NCI-H748 (cell line): ENCODE data around the gene MAP7.

Experiments
- DNase-seq: peaks from one replicate; lab custom pipeline; 2025; ENCODE audit not compliant: unreplicated experiment; lab: John Stamatoyannopoulos, UW

Gene MAP7

DNA sequence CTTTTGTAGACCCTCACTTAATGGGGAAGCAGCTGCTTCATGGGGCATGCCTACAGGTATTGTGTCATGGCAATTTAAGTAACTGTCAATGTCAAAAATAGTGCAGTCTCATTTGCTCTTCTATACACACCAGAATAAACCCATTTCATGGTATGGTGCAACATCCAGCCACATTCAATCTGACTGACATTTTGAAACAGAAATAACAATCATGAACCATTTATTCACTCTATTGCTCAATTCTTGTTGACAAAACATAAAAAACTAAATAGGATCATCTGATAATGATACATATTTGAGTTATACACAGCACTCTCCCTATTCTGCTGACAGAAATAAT lies 122.9 kb downstream of the MAP7 start:
- DNase-seq: no peak

DNA sequence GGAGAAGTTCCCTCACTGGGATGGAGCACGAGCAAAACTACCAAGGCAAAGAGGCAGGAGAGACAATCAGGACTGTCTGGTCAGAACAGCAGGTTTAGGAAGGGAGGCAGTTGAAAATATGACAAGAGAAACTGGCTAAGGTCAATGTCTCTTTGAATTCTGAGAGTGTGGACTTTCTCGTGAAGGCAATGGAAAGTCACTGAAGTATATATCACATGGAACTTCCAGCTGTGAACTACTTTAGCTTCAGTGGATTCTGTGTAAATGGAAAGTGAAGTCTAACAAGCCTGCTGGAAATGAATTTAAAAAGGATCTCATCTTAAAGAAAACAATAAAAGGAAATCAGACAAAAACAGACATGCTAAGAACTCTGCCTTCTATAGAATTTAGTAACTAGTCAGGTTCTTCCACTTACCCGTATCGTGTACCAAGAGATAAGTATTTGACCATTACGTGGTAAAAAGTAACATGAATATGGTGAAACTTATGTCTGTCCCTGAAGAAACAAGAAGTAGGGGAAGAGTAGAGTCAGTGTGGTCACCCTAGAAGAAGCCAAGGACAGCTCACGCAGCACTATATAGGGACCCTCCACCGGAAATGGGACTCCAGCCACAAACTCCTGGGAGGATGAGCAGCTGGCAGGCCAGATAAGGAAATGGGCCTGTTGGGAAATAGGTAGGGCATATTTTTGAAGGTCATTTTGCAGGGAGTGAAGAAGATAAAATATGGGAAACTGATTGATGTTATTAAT lies 123.4 kb downstream of the MAP7 start:
- no peak for DNase-seq

DNA sequence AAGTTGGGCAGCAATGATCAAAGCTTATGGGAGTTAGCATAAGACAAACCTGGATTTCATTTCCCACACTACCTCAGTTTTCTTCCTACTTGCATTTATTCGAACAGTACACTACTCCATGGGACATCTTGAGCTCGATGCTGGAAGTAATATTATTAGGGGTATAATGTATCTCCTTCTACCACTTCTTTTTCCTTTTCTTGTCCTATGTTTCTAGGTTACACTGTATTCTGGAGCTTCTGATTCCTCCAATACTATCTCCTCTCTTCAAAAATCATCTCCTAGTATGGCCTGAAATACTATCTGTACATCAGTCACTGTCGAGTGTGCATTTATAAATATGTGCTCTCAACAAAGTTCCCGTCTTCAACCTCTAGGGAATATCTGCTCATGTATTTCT lies 124.4 kb downstream of the MAP7 start:
- no peak for DNase-seq

DNA sequence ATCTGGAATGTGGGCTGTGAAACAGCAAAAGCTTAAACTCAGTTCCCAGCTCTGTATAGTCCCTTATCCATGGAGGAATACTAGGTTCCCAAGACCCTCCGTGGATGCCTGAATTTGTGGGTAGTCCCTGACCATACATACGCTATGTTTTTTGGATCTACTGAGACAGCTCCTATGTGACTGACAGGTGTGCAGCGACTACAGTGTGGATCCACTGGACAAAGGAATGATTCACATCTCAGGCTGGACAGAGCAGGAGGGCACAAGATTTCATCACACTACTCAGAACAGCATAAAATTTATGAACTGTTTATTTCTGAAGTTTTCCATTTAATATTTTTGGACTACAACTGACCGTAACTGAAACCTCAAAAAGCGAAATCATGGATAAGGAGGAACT lies 125.3 kb downstream of the MAP7 start:
- DNase-seq: no peak

DNA sequence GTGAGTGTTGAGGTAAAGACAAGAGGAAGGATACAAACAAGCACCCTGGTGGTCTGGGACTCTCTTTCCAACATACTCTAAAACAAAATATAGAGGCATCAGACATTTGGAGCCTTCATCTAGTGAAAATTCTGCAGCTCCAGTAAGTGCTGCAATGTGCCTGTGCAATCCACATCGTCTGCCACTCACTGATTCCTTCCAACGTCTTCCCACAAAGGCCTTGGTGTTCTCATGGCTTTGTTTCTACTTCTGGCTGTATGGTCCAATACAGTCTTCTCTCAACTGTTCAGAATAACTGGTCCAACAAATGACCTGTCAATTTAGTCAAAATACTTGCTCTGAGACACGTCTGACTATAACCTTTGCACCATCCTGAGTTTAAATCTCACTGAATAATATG lies 125.8 kb downstream of the MAP7 start:
- no peak for DNase-seq

DNA sequence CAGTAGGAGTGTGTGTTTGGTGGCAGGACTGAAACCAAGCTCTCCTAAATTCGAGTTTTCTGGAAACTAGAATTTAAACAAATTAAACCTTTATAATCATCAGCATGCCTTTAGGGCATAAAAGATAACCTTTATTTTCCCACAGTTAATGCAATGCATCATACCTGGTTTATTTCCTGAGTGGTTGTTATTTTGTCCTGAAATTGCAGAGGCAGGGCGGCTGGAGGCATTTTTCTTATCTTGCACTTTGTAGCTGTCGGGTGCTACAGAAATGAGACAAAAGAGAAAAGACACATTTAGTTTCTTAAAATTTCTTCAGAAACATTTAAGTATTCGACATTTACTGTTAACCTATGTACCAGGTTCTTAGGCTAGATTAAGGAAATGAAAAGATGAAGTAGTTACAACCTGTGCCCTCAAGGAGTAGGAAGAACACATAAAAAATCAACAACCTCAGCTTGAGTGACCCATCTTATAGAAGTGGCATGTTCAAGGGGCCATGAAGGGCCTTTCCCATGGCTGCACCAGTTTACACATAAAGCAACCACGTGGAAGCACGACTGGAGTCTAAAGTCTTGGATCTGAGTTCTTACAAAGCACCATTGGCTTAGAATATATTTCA lies 128.6 kb downstream of the MAP7 start:
- no peak for DNase-seq

DNA sequence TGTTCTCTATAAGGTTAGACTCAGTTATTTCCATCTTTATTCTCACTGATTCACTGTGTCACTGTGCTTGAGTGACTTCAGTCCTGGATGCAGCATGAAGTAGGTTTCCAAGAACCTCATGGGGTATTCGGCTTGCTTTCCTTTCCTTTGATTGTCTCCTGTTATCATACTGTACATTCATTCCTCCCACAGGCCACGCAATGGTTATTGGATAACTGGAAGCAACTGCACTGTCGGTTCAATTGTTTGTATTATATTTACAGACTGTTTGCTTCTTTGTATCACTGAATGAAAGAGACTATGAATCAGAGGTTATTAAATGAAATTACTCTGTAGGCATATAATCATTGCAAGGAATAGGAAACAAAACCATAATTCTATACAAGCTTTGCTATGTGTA lies 129.4 kb downstream of the MAP7 start:
- DNase-seq: no peak

DNA sequence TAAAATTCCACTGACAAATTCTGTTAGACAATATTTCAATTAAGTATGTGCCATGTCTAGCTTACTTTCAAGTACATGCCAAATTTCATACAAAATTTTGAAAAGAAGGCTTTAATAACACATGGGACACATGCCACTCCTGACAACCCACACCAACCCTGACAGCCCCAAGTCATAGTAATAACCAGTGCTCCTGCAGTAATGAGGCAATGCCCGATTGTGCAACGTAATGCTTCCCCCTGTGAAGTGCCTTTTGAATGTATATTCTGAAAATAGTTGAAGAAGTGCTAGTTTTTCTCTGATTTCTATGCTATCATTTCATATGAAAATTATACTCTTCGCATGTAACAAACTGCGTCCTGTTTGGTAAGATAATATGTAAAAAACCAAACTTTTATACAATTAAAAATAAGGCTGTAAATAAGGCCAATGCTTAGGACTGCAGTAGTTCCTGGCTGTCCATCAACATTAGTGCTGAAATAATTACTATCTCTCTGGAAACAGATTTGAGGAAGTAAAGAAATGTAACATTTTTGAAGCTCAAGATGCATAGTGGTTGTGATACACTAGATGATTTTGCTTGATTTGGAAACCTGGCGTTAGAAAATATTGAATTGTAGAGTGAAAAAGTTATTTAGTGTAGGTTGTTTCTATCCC lies 134.7 kb downstream of the MAP7 start:
- DNase-seq: no peak

DNA sequence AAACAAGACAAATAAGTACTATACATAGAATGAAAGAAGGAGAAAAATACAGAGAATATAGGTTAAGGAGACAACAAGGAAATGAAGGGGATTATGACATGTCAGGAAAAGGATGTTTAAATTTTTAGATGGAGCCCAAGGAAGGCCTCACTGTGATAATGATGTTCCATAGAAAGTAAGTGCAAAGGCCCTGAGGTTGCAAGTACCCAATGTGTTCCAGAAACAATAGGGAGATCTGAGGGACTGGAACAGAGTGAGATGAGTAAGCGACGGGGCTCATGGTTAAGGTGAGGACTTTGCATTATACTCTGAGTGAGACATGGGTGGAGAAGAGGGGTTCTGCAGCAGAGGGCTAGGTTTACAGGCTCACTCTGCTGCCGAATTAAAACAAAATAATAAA lies 137.8 kb downstream of the MAP7 start:
- DNase-seq: no peak

DNA sequence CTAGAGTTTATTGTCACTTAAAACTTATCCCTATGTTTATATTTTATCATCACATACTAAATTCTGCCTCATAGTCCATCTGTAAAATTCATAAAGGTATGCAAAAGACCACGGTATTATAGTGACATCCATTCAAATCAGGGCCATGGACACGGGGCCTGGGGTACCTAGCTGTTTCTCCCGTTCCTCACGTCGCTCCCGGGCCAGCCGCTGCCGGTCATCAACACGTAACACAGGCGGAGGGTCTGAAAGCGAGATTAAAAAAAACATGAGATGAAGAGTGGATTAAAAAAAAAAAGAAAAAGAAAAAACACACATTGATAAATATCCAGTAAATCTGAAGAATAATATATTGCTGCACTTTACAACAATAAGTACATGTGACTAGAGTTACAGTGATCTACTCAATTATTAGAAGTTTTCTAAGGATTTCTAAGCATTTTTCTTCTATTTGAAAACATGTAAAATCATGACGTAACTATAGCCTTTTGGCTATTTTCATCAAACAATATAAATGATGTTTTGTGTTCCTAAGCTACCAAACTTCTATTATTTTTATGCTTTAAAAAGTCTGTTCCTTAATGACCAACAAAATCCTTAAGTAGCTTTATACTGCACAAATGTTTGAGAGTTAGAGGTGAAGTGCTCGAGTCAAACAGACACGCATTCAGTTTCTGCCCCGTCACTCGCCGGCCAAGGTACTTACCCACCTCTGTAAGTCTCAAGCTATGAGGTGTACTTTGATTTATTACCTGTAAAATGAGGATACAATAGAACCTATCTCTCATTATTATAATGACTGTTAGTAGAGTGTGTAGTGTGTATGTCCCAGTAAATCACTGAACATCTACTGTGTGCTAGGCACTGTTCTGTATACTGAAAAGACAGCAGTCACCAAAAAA lies 138.5 kb downstream of the MAP7 start:
- no peak for DNase-seq

DNA sequence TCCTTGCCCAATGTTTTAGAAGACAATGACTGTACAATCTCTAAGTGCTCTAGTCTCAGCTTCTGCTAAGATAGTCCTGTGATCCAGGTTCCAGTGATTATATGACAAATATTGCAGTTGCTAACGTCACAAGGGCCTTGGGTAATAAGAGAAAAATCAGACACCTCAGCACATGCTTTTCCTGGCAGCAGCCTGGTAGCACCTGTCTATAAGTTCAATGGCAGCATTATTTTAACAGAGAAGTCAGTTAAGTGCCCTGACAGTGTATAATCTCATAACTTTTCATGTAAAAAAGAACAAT lies 139.2 kb downstream of the MAP7 start:
- DNase-seq: no peak

DNA sequence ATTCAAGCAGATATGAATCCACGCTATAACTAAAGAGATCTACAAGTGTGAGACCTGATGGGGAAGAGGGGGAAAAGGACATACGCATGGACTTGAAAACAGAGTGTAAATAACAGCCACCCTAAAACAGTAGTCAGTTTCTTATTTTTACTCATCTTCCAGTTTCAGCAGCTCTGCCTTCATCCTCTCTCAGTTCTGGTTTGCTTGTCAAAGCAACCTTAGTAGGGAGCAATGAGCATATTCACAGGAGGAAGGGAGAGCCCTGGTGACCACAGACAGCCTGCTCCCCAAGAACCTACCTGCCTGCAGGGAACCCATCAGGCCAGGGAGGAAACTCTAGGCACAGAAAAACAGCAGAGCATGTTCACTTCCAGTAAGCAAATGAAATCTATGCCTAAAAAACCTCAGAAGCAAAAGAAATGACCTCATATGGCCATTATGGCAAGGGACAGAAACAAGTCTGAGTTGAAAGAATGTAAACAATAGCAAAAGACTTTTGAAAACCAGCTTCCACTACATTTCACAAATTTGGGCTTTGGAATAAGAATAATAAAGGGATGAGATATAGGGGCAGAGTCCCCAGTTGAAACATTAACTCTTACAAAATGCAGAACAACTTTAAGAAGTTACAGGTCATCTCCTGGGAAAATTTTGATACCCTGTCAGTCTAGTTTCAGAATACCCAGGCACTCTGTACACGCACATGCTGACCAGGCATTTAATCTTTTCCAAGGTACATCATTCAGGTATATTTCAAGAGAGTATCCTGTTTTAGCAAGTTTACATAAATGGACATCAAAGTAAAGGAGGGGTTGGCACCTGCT lies 139.8 kb downstream of the MAP7 start:
- DNase-seq: no peak

DNA sequence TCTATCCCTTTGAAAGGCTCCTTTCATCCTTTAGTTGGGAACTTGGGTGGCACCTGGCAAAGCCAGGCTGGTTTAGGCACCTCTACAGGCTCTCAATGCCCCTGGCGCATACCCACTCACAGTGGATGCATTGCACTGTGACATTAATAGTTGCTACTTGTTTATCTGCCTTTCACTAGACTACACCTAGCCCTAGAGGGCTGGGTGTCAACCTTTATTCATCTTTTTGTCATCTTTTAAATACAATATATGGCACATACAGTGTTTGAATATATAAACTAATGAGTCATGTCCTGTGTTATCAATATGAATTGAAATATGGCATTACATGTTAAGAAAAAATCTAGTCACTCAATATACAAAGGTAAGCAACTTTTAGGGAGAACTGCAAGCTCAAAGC lies 140.6 kb downstream of the MAP7 start:
- DNase-seq: no peak

DNA sequence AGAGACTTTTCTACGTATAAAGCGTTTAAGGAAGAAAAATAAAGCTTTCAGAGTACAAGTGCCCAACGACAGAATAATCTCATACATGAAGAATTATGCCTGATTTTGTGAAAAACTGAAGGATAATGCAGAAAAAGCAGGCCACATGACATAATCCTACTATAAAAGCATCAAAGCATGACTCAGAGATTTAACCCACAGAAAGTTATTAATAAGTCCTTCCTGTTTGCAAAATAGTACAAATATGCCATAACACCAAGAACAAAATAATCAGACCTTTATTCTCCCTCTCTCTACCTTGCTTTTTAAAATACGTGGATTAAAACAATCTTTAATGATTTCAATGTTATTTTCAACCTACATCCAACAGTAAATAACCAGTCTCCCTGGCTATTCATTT lies 142.0 kb downstream of the MAP7 start:
- DNase-seq: no peak

DNA sequence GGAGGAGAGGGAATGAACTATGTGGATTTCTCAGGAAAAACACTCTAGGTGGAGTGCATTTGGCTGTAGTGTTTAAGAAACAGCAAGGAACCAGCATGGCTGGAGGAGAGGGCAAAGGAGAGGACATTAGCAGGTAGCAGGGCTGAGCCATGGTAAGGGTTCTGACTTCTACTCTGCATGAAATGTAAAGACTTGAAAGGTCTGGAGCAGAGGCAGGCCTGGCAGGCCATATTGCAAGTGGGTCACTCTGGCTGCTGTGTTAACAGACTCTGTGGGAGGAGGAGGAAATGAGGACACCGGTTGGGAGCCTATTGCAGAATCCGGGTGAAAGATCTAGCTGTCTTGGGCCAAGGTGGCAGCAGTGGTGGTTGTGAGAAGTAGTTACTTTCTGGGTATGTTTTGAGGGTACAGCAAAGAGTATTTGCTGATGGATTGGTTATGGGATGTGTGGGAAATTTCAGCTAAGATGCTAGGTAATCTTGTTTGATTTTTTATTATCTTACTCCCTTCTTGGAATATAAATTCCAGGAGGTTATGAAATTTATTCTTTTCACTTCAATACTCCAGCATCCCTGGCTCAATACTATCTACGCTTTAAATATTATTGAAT lies 144.7 kb downstream of the MAP7 start:
- no peak for DNase-seq

DNA sequence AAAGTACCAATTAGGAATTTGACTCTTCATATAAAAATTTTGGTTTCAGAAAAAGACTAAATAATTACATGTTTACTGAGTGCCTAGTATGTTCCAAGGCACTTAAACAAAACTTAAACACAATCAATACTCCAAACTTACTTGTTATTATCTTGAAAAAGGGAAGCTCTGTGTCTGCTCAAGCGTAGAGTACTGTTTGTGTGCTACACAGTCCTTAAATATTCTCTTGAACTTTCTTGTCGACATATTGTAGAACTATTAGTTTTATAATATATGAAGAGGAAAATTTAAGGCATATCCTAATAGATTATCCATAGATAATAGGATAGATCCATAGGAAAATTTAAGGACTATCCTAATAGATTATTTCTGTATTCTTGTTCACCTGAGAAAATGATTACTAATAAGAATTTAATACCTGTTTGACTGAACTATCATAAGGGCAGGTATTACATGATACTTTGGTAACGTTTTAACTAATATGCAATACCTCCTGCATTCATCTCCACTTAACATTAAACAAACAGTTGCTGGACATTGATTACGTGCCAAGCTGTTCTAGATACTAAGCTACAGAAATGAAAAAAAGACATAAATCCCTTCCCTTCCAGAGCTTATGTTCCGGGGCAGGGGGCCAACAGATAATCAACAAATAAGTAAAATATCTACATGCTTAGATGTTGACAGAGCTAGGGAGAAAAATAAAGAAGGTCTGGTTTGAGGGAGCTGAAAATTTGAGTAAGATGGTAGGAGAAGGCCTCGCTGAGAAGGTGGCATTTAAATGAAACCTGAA lies 145.4 kb downstream of the MAP7 start:
- DNase-seq: no peak

DNA sequence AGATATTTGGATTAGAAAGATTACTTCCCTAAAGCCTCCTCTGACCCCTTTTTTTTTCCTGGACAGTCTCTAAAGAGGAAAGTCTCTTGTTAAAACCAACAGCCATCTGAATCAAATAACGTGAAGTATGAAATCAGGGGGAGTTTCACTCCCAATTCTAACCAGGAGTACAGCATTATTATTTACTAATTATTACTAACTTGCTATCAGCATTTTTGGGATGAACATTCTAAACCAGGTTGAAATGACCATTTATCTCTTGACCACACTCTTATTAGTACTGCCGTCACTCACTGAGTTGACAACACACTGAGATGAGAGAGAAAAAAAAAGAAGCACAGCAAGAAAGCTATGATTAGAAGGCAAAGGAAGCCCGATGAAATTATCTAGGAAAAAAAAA lies 146.2 kb downstream of the MAP7 start:
- DNase-seq: no peak

DNA sequence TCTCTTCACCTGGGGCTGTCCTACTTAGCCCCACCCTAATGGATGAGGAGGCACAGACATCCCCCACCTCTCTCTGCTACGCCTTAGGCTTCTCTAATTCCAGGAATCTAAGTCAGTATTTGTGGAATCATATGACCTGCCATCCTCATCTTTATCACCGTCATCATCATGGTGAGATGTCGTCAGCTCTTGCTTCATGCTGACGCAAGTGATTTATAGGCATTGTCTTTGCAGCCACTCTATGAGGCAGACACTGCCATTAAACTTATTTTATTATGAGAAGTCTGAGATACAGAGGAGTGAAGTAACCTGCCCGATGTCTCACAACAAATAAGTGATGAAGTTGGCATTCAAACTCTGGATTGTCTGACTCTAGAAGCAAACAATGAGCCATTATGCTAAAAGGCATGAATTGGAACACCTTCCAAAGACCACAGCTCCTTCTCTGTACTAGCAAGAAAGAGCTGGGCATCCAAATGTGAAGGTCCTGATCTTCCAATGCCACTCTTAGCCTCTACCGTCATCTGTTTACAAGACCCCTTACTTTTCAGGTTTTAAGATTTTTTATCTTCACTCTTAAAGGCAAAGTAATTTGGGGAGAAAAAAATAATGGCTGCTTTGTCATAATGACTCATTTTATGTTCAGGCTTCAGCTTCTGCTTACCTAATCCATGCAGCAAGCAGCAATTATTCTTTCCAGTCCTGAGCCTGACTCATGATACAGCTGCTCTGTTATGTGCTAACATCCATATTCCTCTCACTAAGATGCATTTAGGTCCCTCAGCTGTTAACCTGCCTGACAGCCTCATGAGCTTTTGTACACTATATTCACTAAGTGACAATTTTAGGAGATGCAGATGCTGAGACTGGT lies 146.9 kb downstream of the MAP7 start:
- no peak for DNase-seq

DNA sequence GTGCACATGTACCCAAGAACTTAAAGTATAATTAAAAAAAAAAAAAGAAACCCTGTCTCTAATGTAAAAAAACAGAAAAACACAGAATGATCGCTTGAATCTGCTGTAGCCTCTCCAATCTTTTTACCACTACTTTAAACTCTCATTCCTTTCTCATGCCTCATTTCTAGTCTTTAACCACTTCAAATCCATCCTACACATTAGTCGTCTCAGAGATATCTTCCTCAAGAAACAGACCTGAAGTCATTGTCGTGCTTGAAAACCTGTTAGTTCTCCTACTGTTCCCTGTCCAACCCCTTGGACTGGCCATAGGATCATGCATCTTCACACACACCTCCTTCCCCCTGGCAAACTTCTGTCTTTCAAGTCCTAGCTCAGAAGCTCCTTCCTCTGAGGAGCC lies 148.5 kb downstream of the MAP7 start:
- no peak for DNase-seq
